ENCODE data around the gene C17orf50.
A peak's percentile ranks its signal among the peaks of the same experiment; 100 is the strongest.

C17orf50 gene

DNA sequence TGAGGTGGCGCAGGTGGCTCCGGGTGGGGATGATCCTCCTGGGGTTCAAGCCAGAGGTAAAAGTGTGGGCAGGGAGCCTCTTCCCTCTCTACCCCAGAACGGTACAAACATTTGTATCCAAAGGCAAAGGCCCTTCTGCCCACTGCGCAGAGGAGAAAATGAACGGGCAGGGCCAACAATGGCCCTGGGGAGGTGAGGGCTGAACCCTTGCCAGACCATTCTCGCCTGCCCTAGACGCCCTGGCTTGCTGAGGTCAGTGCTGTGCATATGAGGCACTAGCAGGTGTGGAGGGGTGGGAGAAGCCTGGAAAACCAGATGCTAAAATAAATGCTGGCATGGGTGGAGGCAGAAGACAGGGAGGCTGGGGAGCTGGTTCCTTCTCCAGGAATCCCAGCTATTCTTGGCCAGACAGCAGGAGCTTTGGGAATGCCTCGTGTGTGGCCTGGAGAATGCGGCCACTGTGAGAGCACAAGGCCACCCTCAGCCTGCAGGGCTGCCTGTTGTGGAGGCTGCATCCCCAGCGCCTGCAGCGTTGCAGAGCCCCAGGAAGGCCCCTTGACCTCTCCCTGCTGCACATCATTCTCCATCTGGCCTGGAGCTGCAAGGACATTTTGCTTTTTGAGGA lies 4.5 kb downstream of the C17orf50 start:
- H3K4me3 ChIP-seq (replicated peaks; ENCODE audit: low read depth, low read length) = no peak overlapping the region
- TF ChIP-seq, protein P1, sequence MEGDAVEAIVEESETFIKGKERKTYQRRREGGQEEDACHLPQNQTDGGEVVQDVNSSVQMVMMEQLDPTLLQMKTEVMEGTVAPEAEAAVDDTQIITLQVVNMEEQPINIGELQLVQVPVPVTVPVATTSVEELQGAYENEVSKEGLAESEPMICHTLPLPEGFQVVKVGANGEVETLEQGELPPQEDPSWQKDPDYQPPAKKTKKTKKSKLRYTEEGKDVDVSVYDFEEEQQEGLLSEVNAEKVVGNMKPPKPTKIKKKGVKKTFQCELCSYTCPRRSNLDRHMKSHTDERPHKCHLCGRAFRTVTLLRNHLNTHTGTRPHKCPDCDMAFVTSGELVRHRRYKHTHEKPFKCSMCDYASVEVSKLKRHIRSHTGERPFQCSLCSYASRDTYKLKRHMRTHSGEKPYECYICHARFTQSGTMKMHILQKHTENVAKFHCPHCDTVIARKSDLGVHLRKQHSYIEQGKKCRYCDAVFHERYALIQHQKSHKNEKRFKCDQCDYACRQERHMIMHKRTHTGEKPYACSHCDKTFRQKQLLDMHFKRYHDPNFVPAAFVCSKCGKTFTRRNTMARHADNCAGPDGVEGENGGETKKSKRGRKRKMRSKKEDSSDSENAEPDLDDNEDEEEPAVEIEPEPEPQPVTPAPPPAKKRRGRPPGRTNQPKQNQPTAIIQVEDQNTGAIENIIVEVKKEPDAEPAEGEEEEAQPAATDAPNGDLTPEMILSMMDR (IDR thresholded peaks at IDR 0.05; ENCODE audit: low read length, missing control alignments) = no peak
- DNase-seq (ENCODE audit: low read depth) = no peak

DNA sequence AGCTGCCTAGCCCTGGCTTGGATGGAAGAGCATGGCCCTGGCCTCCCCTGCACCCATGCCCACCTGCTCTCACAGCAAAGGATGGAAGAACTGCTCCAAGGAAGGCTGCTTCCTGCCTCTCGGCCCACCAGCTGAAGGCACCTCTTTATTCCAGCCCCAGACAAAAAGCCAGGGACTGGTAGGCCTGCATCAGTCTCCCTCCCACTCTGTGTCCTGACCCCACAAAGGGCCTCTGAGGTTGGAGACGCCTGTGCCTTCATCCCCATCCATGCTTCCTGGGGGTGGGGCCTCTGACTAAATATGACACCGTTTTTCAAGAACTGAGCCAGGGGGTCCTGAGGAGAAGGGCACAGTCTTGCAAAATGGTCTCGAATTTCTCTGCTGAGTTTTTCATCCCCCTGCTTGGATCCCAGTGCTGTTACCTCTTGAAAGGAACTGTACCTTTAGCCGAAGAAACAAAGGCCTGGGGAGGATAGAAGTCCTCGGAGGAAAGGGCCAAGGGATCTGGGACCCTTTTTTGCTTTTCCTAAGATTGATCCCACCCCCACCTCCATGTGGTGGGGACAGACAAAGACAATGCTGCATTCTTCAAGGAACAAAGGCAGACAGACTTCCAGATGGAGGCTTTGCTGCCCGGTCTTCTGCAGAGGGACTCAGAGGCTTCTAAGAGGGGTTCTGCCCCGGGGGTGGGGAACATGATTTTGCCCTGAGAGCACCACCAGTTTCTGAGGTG lies 5.2 kb downstream of the C17orf50 start:
- no peak for DNase-seq (ENCODE audit: low read depth)
- TF ChIP-seq, protein P1 (IDR thresholded peaks at IDR 0.05; ENCODE audit: low read length, missing control alignments) = no peak
- no peak overlapping the region for H3K4me3 ChIP-seq (replicated peaks; ENCODE audit: low read depth, low read length)

DNA sequence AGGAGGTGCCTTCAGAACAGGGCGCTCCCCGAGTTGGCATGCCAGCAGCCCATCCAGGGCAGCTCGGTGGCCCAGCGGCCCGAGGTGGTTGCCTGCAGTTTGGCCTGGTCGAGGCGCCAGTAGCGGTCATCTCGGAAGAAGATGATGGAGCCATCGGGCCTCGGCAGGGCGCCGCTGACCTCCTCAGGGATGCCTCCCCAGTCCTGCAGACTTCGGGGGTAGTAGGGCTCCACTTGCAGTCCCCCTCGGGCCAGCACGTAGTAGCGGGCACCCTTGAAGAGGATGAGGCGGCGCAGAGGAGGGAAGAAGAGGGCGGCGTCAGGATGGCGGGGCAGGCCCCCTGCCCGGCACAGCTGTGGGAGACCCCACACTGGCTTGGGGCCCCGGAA lies 5.8 kb downstream of the C17orf50 start:
- TF ChIP-seq, protein P1 (IDR thresholded peaks at IDR 0.05; ENCODE audit: low read length, missing control alignments) = no peak
- no peak overlapping the region for H3K4me3 ChIP-seq (replicated peaks; ENCODE audit: low read depth, low read length)

GRCh38 chr17:35766903-35767510 lies 6.3 kb downstream of the C17orf50 start:
- TF ChIP-seq, protein P1 (IDR thresholded peaks at IDR 0.05; ENCODE audit: low read length, missing control alignments) = peak; percentile 63
- no peak overlapping the region for H3K4me3 ChIP-seq (replicated peaks; ENCODE audit: low read depth, low read length)
- DNase-seq (ENCODE audit: low read depth) = peak; percentile 68

More for the DNA sequence above, 5.8 kb downstream of the C17orf50 start:
- DNase-seq (ENCODE audit: low read depth) = no peak

- TF ChIP-seq, protein P1 (IDR thresholded peaks at IDR 0.05; ENCODE audit: low read length, missing control alignments) = no peak
- H3K4me3 ChIP-seq (replicated peaks; ENCODE audit: low read depth, low read length) = no peak overlapping the region
- no peak for DNase-seq (ENCODE audit: low read depth)
Measured at GRCh38 chr17:35768797-35769196, 8.1 kb downstream of the C17orf50 start.

- TF ChIP-seq, protein P1 (IDR thresholded peaks at IDR 0.05; ENCODE audit: low read length, missing control alignments) = no peak
- no peak overlapping the region for H3K4me3 ChIP-seq (replicated peaks; ENCODE audit: low read depth, low read length)
- DNase-seq (ENCODE audit: low read depth) = no peak
Measured at GRCh38 chr17:35769895-35770486, 9.3 kb downstream of the C17orf50 start.

Measured in fibroblast of pulmonary artery (primary cell).